RWPE1 (cell line): Measurements from ENCODE around the gene KRTAP22-1.

Experiments
- CTCF ChIA-PET: fragments of 350-600 bp; sonication (Branson Sonifier 250); formaldehyde crosslinking; extraction: SDS; loops from one replicate; lab custom pipeline; 2021; lab: Yijun Ruan, JAX
- POLR2A ChIA-PET: fragments of 400-600 bp; formaldehyde crosslinking; extraction: SDS; loops from one replicate; lab custom pipeline; 2020; ENCODE audit warnings: antibody characterized with exemption; ENCODE audit not compliant: low non-redundant PET; lab: Yijun Ruan, JAX
- DNase-seq: peaks from one replicate; pipeline ENCODE4 v3.0.0; 2012; ENCODE audit warnings: low spot score
- H3K27ac ChIP-seq: fragments of 450-650 bp; 2 replicates; pipeline ENCODE4 v1.5.1; 2017
- TF ChIP-seq, protein P1 (sequence below): fragments of 450-650 bp; conservative IDR thresholded peaks from 2 replicates; pipeline ENCODE4 v1.5.1; 2017; ENCODE audit warnings: low read depth, mild to moderate bottlenecking

The KRTAP22-1 gene

DNA sequence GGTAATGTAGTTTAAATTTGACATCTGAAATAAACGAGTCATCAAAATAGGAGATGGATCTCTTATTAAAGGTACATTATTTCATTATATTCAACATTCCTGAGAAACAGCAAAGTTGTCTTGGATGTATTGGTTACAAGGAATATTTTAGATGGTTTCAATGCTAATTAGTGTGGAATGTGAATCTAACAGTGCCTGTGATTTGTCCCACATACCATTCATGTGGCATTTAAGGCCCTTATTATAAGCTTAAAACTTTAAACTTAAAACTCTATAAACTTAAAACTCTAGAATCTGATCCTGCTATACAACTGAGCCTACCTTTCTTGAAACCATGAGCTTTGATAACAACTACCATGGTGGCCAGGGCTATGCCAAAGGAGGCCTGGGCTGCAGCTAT, at the start of gene KRTAP22-1:
Gene KRTAP22-1 (plus strand): TSS at position 301 of the 400 bp plus-strand sequence.
- TF ChIP-seq, protein P1, sequence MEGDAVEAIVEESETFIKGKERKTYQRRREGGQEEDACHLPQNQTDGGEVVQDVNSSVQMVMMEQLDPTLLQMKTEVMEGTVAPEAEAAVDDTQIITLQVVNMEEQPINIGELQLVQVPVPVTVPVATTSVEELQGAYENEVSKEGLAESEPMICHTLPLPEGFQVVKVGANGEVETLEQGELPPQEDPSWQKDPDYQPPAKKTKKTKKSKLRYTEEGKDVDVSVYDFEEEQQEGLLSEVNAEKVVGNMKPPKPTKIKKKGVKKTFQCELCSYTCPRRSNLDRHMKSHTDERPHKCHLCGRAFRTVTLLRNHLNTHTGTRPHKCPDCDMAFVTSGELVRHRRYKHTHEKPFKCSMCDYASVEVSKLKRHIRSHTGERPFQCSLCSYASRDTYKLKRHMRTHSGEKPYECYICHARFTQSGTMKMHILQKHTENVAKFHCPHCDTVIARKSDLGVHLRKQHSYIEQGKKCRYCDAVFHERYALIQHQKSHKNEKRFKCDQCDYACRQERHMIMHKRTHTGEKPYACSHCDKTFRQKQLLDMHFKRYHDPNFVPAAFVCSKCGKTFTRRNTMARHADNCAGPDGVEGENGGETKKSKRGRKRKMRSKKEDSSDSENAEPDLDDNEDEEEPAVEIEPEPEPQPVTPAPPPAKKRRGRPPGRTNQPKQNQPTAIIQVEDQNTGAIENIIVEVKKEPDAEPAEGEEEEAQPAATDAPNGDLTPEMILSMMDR, result no peak
- H3K27ac ChIP-seq, result no peak within 1 kb of the TSS
- ChIA-PET POLR2A (no interaction called here), CTCF (interaction anchor here (0.8 kb wide), 1 partner anchor 43 kb away, joined by 3 read pairs; no protein-coding TSS in a partner anchor)
- DNase-seq, result no peak

DNA sequence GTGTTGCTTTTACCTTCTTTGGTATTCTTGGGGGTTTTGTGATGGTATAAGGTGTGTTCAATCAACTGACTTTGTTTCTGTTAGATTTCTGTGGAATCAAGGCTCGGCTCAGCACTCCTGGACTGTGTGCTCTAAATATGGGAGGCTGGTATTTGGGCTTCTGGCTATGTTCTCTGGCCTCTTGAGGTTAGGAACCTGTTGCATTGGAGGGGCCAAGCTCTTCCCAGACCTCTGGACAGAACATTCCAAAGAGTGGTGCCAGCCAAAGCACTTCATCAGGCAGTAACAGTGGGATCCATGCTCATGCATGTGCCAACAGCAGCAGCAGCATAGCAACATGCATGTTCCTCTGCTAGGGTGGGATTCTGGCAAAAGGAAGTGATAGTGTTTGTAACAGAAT, 48.1 kb upstream of the KRTAP22-1 start:
- no peak for DNase-seq
- POLR2A ChIA-PET, result no interaction called here
- H3K27ac ChIP-seq, result no peak overlapping the region
- CTCF ChIA-PET, result no interaction called here
- TF ChIP-seq, protein P1, result no peak

DNA sequence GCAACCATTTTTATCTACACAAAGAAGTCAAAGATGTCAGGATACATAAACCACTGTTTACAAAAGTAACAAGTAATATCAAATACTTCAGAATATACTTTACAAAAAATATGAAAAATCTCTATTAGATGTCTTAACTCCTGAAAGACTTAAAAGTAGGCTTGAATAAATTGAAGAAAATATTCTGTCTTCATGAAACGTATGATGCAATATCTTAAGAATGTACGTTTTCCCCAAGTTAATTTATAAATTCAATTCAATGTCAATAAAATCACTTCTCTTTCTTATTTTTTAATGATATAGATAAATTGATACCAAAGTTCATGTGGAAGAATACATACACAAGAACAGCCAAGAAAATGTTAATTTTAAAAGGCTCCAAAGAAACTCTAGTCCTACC, 45.8 kb upstream of the KRTAP22-1 start:
- TF ChIP-seq, protein P1, result no peak
- H3K27ac ChIP-seq, result no peak overlapping the region
- no peak for DNase-seq
- CTCF ChIA-PET, result no interaction called here
- POLR2A ChIA-PET, result no interaction called here

DNA sequence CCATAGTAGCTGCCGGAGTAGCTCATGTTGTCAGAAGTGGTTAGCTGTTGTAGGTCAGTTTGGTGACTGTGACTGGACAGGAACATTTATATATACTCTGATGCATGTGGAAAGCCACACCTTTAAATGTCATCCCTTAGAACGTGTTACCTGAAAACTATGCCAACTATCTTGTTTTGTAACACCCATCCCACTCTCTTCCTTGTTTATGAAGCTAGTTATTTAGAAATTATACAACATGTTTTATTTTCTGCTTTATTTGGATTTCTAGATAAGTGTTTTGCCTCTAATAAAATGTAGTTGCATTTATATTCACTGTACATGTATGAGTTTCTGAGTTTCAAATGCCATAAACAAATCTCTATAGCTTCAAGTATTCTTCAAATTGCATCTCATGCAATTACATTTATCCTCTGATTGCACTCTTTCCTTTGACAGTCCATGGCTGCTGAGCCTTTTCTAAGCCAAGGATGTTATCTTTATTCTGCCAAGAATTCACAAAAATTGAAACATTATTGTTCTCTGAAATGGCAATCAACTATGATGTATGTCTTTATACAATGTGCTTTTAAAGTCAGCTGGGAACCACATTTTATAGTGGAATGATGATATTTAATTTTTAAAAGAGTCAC, 39.5 kb upstream of the KRTAP22-1 start, which contains the start of gene KRTAP19-7:
Gene KRTAP19-7 (minus strand): TSS at position 51 of the 632 bp plus-strand sequence. CDS start 25 bp downstream, at position 26.
- ChIA-PET CTCF (no interaction called here), POLR2A (no interaction called here)
- no peak within 1 kb of the TSS for H3K27ac ChIP-seq
- DNase-seq, result no peak
- TF ChIP-seq, protein P1, result no peak

DNA sequence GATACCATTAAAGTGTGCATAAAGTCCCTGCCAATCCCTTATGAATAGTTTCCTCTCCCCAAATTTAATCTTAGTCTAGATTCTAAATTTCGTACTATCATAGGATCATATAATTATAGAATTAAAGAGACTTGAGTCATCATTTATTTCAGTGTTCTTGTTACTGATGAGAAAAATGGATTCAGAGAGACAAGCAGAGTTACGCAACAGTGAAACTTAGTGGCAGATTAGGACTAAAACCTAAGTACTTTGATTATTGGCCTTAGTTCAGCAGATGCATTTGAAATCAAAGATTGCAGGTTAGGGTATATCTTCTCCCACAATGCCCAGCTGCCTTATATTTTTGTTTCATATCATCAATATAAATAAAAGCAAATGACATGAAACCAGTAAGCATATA, 38.9 kb upstream of the KRTAP22-1 start:
- CTCF ChIA-PET, result no interaction called here
- TF ChIP-seq, protein P1, result no peak
- no peak for DNase-seq
- H3K27ac ChIP-seq, result no peak overlapping the region
- POLR2A ChIA-PET, result no interaction called here

DNA sequence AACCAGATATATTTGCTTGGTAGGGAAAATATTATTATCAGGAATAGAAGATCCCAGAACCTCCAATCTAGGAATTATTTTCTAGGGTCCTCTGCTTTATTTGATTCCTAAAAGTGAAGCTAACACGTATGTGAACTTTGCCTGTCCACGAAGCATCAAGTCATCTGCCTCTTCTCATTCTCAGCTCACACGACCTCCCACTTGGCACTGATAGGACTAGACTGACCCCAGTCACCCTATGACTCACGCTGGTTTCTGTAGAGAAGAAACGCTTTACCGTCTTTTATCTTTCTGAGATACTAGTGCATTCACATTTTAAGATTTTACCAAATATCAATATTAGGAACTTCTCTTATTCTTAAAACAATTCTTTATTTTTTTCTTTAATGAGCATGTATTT, 37.8 kb upstream of the KRTAP22-1 start:
- TF ChIP-seq, protein P1, result no peak
- no peak overlapping the region for H3K27ac ChIP-seq
- ChIA-PET POLR2A (no interaction called here), CTCF (interaction anchor here (0.6 kb wide), 1 partner anchor 244 kb away, joined by 7 read pairs; no protein-coding TSS in a partner anchor)
- DNase-seq, result no peak
